MCF 10A (cell line): Measurements from ENCODE around the gene TOGARAM2. TPM values are rescaled to one million over a fixed set of nuclear protein-coding genes. Genes with fewer than 3 reads are reported as not detected.

ENCODE experiments used
- BruUV-seq: library from RNA; stranded (reverse); fragments of 400-500 nt; replicated peaks from 2 replicates; lab custom pipeline; 2021; lab: Mats Ljungman, UMichigan
- CTCF ChIA-PET: fragments of 300-600 bp; sonication (Branson Sonifier 250); formaldehyde crosslinking; extraction: SDS; loops from one replicate; lab custom pipeline; 2021; ENCODE audit warnings: antibody characterized with exemption, inconsistent platforms; lab: Yijun Ruan, JAX
- POLR2A ChIA-PET: fragments of 300-600, 350-650 bp; sonication (Branson Sonifier 250); formaldehyde crosslinking; extraction: SDS; loops from one replicate; lab custom pipeline; 2020; ENCODE audit warnings: antibody characterized with exemption, inconsistent platforms; lab: Yijun Ruan, JAX
- DNase-seq: peaks from one replicate; pipeline ENCODE4 v3.0.0-alpha.2; 2018; ENCODE audit not compliant: unreplicated experiment
- H3K27ac Mint-ChIP-seq: one replicate; pipeline ENCODE4 v1.8.0; 2022; ENCODE audit warnings: mild to moderate bottlenecking, low read depth, mixed read lengths; ENCODE audit not compliant: unreplicated experiment
- H3K27me3 Mint-ChIP-seq: one replicate; pipeline ENCODE4 v1.8.0; 2022; ENCODE audit warnings: mixed read lengths; ENCODE audit not compliant: insufficient read depth, unreplicated experiment
- H3K36me3 Mint-ChIP-seq: one replicate; pipeline ENCODE4 v1.8.0; 2022; ENCODE audit warnings: mild to moderate bottlenecking, moderate library complexity, mixed read lengths; ENCODE audit not compliant: insufficient read depth, unreplicated experiment
- H3K4me1 Mint-ChIP-seq: one replicate; pipeline ENCODE4 v1.8.0; 2022; ENCODE audit warnings: mixed read lengths; ENCODE audit not compliant: insufficient read depth, unreplicated experiment
- H3K4me3 Mint-ChIP-seq: one replicate; pipeline ENCODE4 v1.8.0; 2022; ENCODE audit warnings: mild to moderate bottlenecking, moderate library complexity, mixed read lengths; ENCODE audit not compliant: unreplicated experiment
- H3K9me3 Mint-ChIP-seq: one replicate; pipeline ENCODE4 v1.8.0; 2022; ENCODE audit warnings: mixed read lengths; ENCODE audit not compliant: unreplicated experiment
- CTCF ChIP-seq: fragments of 200-600 bp; IDR thresholded peaks from one replicate; pipeline ENCODE4 v1.8.0; 2022; ENCODE audit warnings: antibody characterized with exemption, mild to moderate bottlenecking; ENCODE audit not compliant: unreplicated experiment
- intact Hi-C: fragments of 100-400 bp; cut with micrococcal nuclease; formaldehyde crosslinking; loops from 2 replicates; pipeline ENCODE4 v1.14.1; 2022
- total RNA-seq: library from RNA; stranded (reverse); gene quantifications from 2 replicates; pipeline ENCODE4 v1.2.3, GENCODE V29; 2022

TOGARAM2 gene
- total RNA-seq, 1 experiment from 2014 or later = 0.16 TPM

DNA sequence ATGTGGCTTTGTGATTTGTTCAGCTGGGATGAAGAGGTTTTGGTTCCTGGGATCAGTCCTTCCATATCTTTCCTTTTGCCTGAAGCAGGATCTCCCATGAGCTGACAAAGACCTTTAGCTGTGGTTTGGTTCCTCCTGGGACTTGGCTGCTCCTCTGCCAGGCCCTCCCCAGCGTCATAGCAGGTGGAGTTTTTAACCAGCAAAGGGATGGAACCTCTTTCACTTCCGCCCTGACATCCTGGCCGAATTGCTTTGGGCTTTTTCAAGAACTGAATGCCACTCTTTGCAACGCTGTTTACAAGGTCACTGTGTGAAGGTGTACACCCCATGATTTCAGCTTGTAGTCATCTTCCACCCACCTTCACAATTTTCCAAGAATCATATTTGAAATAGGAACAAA, 92.8 kb downstream of the TOGARAM2 start:
- H3K4me3 Mint-ChIP-seq = no peak overlapping the region
- peaks cover 4% of the 10 kb centered on the region for H3K4me1 Mint-ChIP-seq
- H3K27ac Mint-ChIP-seq = no peak overlapping the region
- H3K9me3 Mint-ChIP-seq = no peaks in the 10 kb centered on the region
- intact Hi-C loops = no loop called here
- POLR2A ChIA-PET = interaction anchor here (0.6 kb wide), 1 partner anchor 323 kb away, joined by 3 read pairs; no protein-coding TSS in a partner anchor
- no TSS peak for BruUV-seq
- CTCF ChIA-PET = no interaction called here
- no peak for DNase-seq
- H3K36me3 Mint-ChIP-seq = no peaks in the 10 kb centered on the region
- TF ChIP-seq CTCF = no peak
- H3K27me3 Mint-ChIP-seq = no peaks in the 10 kb centered on the region

DNA sequence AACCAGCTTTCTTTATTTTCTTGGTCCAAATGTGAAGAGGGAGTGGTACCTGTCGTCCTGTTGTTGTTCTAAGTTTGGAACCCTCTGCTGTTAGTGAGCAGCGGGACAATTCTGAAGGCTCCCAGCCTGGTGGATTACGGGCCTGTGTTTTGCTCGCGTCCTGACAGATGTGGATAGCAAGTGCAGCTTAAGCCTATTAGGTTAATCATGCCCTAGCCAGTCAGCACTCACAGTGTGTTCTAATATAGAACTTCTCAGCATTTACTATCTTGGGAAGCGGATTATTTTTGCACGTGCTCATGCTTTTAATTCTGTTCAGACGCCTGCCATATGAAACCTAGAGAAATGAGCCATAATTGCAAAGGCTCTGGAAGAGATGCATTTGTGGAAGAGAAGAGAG, 93.3 kb downstream of the TOGARAM2 start, which contains the start of gene PCARE:
Gene PCARE (minus strand): TSS at position 113 of the 400 bp plus-strand sequence. CDS start 262 bp downstream, outside the sequence.
- Mint-ChIP-seq H3K27me3 (no peaks in the 10 kb centered on the region), H3K4me1 (no peaks in the 10 kb centered on the region), H3K4me3 (no peak within 1 kb of the TSS), H3K27ac (no peak within 1 kb of the TSS), H3K36me3 (no peaks in the 10 kb centered on the region), H3K9me3 (no peaks in the 10 kb centered on the region)
- POLR2A ChIA-PET = interaction anchor here (0.7 to 3.2 kb wide), 4 partner anchors 7 to 42 kb away, joined by 3 to 17 read pairs (median 6); no protein-coding TSS in a partner anchor
- intact Hi-C loops = no loop called here
- DNase-seq = no peak
- CTCF ChIA-PET = interaction anchor here (1.3 kb wide), 1 partner anchor 11 kb away, joined by 6 read pairs; no protein-coding TSS in a partner anchor
- no peak for TF ChIP-seq CTCF
- no TSS peak for BruUV-seq

DNA sequence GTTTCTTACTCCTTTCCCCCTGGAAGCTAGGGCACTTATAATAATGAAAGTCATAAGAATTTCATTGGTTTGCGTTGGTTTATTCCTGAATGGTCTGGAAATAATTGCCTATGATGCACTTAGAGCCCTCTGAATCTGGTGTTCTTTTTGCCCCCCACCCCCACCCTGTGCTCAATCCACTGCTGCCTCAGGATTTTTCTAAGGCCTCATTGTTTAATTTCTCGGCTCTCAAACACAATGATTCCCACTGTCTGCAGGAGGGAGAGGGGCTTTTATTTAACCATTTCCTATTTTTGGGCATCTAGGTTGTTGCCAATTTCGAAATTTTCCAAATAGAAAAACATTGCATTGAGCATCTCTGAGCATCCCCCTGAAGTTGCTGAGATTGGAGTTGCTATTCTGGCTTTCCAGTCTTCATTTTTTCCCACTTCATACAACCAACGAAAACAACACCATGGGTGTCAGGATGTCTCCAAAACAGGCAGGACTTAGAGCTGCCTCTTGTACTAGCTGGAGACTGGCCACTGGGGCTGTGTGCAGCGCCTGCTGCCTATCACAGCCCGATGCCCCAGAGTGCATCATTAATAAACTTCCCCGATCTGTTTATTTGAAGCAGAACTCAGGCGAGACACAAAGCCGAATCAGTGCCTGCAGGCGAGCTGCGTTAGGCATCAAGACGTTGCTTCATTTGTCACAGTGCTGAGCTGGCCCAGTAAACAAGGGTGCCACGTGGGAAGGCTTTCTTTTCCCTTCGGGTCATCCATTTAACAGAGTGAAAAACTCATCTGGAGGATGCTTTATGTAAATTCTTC, 95.0 kb downstream of the TOGARAM2 start:
- H3K27ac Mint-ChIP-seq = no peak overlapping the region
- H3K27me3 Mint-ChIP-seq = no peaks in the 10 kb centered on the region
- DNase-seq = no peak
- peaks cover under 1% of the 10 kb centered on the region for H3K4me1 Mint-ChIP-seq
- BruUV-seq = no TSS peak
- H3K9me3 Mint-ChIP-seq = no peaks in the 10 kb centered on the region
- intact Hi-C loops = no loop called here
- no peak overlapping the region for H3K4me3 Mint-ChIP-seq
- POLR2A ChIA-PET = interaction anchor here (0.7 to 3.2 kb wide), 9 partner anchors 8 to 680 kb away, joined by 3 to 17 read pairs (median 6); no protein-coding TSS in a partner anchor
- TF ChIP-seq CTCF = no peak
- CTCF ChIA-PET = interaction anchor here (1.3 to 2.1 kb wide), 2 partner anchors 10 to 13 kb away, joined by 6 to 8 read pairs; no protein-coding TSS in a partner anchor
- no peaks in the 10 kb centered on the region for H3K36me3 Mint-ChIP-seq

DNA sequence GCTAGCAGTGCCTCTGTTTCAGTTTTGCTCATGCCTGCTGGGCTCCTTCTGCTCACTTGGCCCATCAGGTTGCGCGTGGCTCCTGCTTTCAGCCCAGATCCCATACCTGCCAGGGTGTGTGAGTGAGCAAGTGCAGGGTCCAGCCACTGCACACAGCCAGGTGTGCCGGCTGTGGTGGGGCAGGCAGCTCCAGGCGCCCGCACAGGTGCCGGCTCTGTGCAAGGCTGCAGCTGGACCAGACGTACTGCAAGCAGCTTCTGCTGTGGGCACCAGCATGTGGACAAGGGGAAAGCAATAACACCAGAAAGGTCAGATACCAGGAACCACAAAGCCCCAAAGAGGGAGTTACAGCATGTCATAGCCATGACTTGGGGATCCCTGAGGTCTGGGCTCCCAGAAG, 98.8 kb downstream of the TOGARAM2 start:
- Mint-ChIP-seq H3K4me3 (no peak overlapping the region), H3K4me1 (peaks cover 5% of the 10 kb centered on the region), H3K27ac (no peak overlapping the region), H3K9me3 (no peaks in the 10 kb centered on the region), H3K36me3 (no peaks in the 10 kb centered on the region), H3K27me3 (no peaks in the 10 kb centered on the region)
- CTCF ChIA-PET = interaction anchor here (1.1 to 1.4 kb wide), 4 partner anchors 16 to 50 kb away, joined by 3 to 4 read pairs (median 3); no protein-coding TSS in a partner anchor
- POLR2A ChIA-PET = interaction anchor here (1.2 kb wide), 1 partner anchor 37 kb away, joined by 4 read pairs; no protein-coding TSS in a partner anchor
- intact Hi-C loops = no loop called here
- no TSS peak for BruUV-seq
- no peak for TF ChIP-seq CTCF
- DNase-seq = no peak
